ENCODE results near the gene SMIM31. TPM values are rescaled to one million over a fixed set of nuclear protein-coding genes. Genes with fewer than 3 reads are reported as not detected.

Gene SMIM31
- total RNA-seq: not detected in 2 replicates

GRCh38 chr4:164753873-164754488, at the start of gene SMIM31:
Gene SMIM31, plus strand, starts transcription at chr4:164754131. Its CDS starts 16,313 bp downstream, at chr4:164770444.

Other genes starting within 250 kb of the SMIM31 start
- not detected in 2 replicates for gene APELA, start 123.0 kb downstream of the SMIM31 start, total RNA-seq
- 1.1 and 1.6 TPM in 2 replicates for gene TRIM61, start 223.5 kb downstream of the SMIM31 start, total RNA-seq

Data from bronchial smooth muscle cell (primary cell).